H1 (cell line): ENCODE data around the gene SLC44A5. TPM values are rescaled to one million over a fixed set of nuclear protein-coding genes. Genes with fewer than 3 reads are reported as not detected.

Experiments
- CTCF ChIA-PET: fragments of 300-600 bp; sonication (Branson Sonifier 250); formaldehyde crosslinking; loops from one replicate; lab custom pipeline; 2021; ENCODE audit not compliant: partially characterized antibody; lab: Charles Lee
- POLR2A ChIA-PET: fragments of 300-600 bp; sonication (Branson Sonifier 250); formaldehyde crosslinking; loops from one replicate; lab custom pipeline; 2021; ENCODE audit warnings: inconsistent platforms; ENCODE audit not compliant: partially characterized antibody; lab: Charles Lee
- DNase-seq, 2 experiments: peaks; one replicate each; pipeline versions ENCODE4 v3.0.0 to v3.0.0-alpha.2; 2010 to 2022; ENCODE audit warnings: low spot score in 2 of 2, low read depth in 1 of 2, mixed read lengths in 1 of 2
- FAIRE-seq: peaks from 2 replicates; lab custom pipeline; 2011; peaks lifted over from hg19 to GRCh38; lab: Jason Lieb, UNC
- H2AFZ ChIP-seq: 2 replicates; pipeline ENCODE4 v1.8.1; 2012; ENCODE audit warnings: low read length, inconsistent platforms
- H2AK5ac ChIP-seq: 2 replicates; pipeline ENCODE4 v1.6.1; 2013; ENCODE audit warnings: low read depth, low read length
- H2BK120ac ChIP-seq: replicated peaks from 2 replicates; pipeline ENCODE3; 2013; ENCODE audit warnings: low read depth, low read length, inconsistent platforms
- H2BK12ac ChIP-seq: 2 replicates; pipeline ENCODE4 v1.6.1; 2013; ENCODE audit warnings: low read depth, low read length
- H2BK15ac ChIP-seq: 2 replicates; pipeline ENCODE4 v1.6.1; 2013; ENCODE audit warnings: low read length
- H2BK20ac ChIP-seq: 2 replicates; pipeline ENCODE4 v1.6.1; 2013; ENCODE audit warnings: low read length
- H2BK5ac ChIP-seq: 2 replicates; pipeline ENCODE4 v1.6.1; 2013; ENCODE audit warnings: low read depth, low read length
- H3K14ac ChIP-seq: 2 replicates; pipeline ENCODE4 v1.6.1; 2013; ENCODE audit warnings: inconsistent platforms; ENCODE audit not compliant: insufficient read length
- H3K18ac ChIP-seq: 2 replicates; pipeline ENCODE4 v1.6.1; 2013; ENCODE audit warnings: low read length; ENCODE audit errors: extremely low read depth
- H3K23ac ChIP-seq: 2 replicates; pipeline ENCODE4 v1.6.1; 2013; ENCODE audit warnings: inconsistent platforms; ENCODE audit not compliant: insufficient read length
- H3K23me2 ChIP-seq: 2 replicates; pipeline ENCODE4 v1.6.1; 2013; ENCODE audit warnings: low read depth, low read length
- H3K27ac ChIP-seq: 2 replicates; pipeline ENCODE4 v1.6.1; 2011; ENCODE audit warnings: low read depth, low read length, inconsistent platforms
- H3K27me3 ChIP-seq, 4 experiments: replicated peaks in 1 of 4; 1 replicate in 1 of 4; 2 replicates in 3 of 4; pipeline versions ENCODE4 v1.6.1 to v1.8.1; 2011 to 2013; ENCODE audit warnings: low read length in 3 of 4, mild to moderate bottlenecking in 3 of 4, inconsistent platforms in 2 of 4, mixed read lengths in 2 of 4, moderate library complexity in 1 of 4; ENCODE audit not compliant: control insufficient read depth in 3 of 4, insufficient read depth in 3 of 4; ENCODE audit errors: extremely low read depth in 1 of 4
- H3K36me3 ChIP-seq, 4 experiments: 2 replicates each; pipeline versions ENCODE4 v1.6.1 to v1.8.1; 2011 to 2013; ENCODE audit warnings: mild to moderate bottlenecking in 4 of 4, low read length in 3 of 4, moderate library complexity in 2 of 4, control low read depth in 1 of 4, inconsistent platforms in 1 of 4; ENCODE audit not compliant: insufficient read depth in 4 of 4, control insufficient read depth in 2 of 4
- H3K4ac ChIP-seq: replicated peaks from 2 replicates; pipeline ENCODE3; 2013; ENCODE audit warnings: low read length, low read depth, mixed read lengths, inconsistent platforms; ENCODE audit not compliant: insufficient read length
- H3K4me1 ChIP-seq, 4 experiments: replicated peaks in 1 of 4; 1 replicate in 1 of 4; 2 replicates in 3 of 4; pipeline versions ENCODE4 v1.6.1 to v1.8.1; 2011 to 2013; ENCODE audit warnings: low read length in 3 of 4, inconsistent platforms in 2 of 4, mixed read lengths in 1 of 4; ENCODE audit not compliant: insufficient read depth in 4 of 4, control insufficient read depth in 3 of 4
- H3K4me2 ChIP-seq, 2 experiments: 2 replicates each; pipeline versions ENCODE4 v1.6.1 to v1.8.1; 2011 to 2013; ENCODE audit warnings: low read depth in 2 of 2, low read length in 2 of 2, control low read depth in 1 of 2, inconsistent platforms in 1 of 2, mild to moderate bottlenecking in 1 of 2; ENCODE audit not compliant: insufficient read depth in 1 of 2
- H3K4me3 ChIP-seq, 4 experiments: fragments of 200-600, 300-600 bp in 1 of 4; sonication (generic), shearing (Covaris generic), sonication (Bioruptor Twin) in 1 of 4; 2 replicates each; pipeline versions ENCODE4 v1.5.1 to v1.8.1; 2011 to 2016; ENCODE audit warnings: low read length in 4 of 4, low read depth in 3 of 4, control low read depth in 2 of 4, inconsistent platforms in 2 of 4, mild to moderate bottlenecking in 2 of 4, mixed read lengths in 1 of 4, moderate library complexity in 1 of 4; ENCODE audit not compliant: insufficient read depth in 2 of 4; ENCODE audit errors: extremely low read depth in 1 of 4
- H3K56ac ChIP-seq: replicated peaks from 2 replicates; pipeline ENCODE3; 2013; ENCODE audit warnings: low read depth, mild to moderate bottlenecking, mixed read lengths, low read length, inconsistent platforms; ENCODE audit not compliant: insufficient read length
- H3K79me1 ChIP-seq: 2 replicates; pipeline ENCODE4 v1.6.1; 2013; ENCODE audit warnings: low read depth, low read length, control low read depth
- H3K79me2 ChIP-seq, 2 experiments: 2 replicates each; pipeline versions ENCODE4 v1.6.1 to v1.8.1; 2012 to 2013; ENCODE audit warnings: low read length in 2 of 2, mild to moderate bottlenecking in 2 of 2, inconsistent platforms in 1 of 2; ENCODE audit not compliant: insufficient read depth in 2 of 2, control insufficient read depth in 1 of 2
- H3K9ac ChIP-seq, 4 experiments: replicated peaks in 1 of 4; 1 replicate in 1 of 4; 2 replicates in 3 of 4; pipeline versions ENCODE4 v1.6.1 to v1.8.1; 2011 to 2013; ENCODE audit warnings: low read depth in 3 of 4, low read length in 3 of 4, control low read depth in 2 of 4, mild to moderate bottlenecking in 2 of 4, moderate library complexity in 2 of 4, inconsistent platforms in 1 of 4; ENCODE audit errors: extremely low read depth in 1 of 4
- H3K9me3 ChIP-seq, 2 experiments: 2 replicates each; pipeline versions ENCODE4 v1.6.1 to v1.8.1; 2012 to 2013; ENCODE audit warnings: mild to moderate bottlenecking in 2 of 2, moderate library complexity in 2 of 2, control low read depth in 1 of 2, inconsistent platforms in 1 of 2, low read depth in 1 of 2, low read length in 1 of 2, mixed read lengths in 1 of 2; ENCODE audit not compliant: insufficient read depth in 2 of 2
- H4K20me1 ChIP-seq, 2 experiments: replicated peaks in 1 of 2; 2 replicates each; pipeline versions ENCODE3 to v1.8.1; 2011 to 2013; ENCODE audit warnings: inconsistent platforms in 2 of 2, low read length in 2 of 2, mild to moderate bottlenecking in 1 of 2; ENCODE audit not compliant: insufficient read depth in 2 of 2, control insufficient read depth in 1 of 2
- H4K5ac ChIP-seq: 2 replicates; pipeline ENCODE4 v1.6.1; 2013; ENCODE audit warnings: low read length, low read depth, mixed read lengths, inconsistent platforms; ENCODE audit not compliant: insufficient read length
- H4K8ac ChIP-seq: 2 replicates; pipeline ENCODE4 v1.8.0; 2013; ENCODE audit warnings: mild to moderate bottlenecking, moderate library complexity, low read length, inconsistent platforms; ENCODE audit not compliant: insufficient read depth; ENCODE audit errors: extremely low read depth
- H4K91ac ChIP-seq: replicated peaks from 2 replicates; pipeline ENCODE3; 2013; ENCODE audit warnings: low read length, mixed read lengths, inconsistent platforms; ENCODE audit not compliant: insufficient read length
- CTCF ChIP-seq, 3 experiments: IDR thresholded peaks; 1 replicate in 2 of 3; 2 replicates in 1 of 3; pipeline versions ENCODE4 v1.5.1 to v1.6.1; 2011; ENCODE audit warnings: low read length in 3 of 3, mild to moderate bottlenecking in 3 of 3, inconsistent platforms in 2 of 3, low read depth in 1 of 3, moderate library complexity in 1 of 3; ENCODE audit not compliant: insufficient read depth in 1 of 3; ENCODE audit errors: control extremely low read depth in 1 of 3
- RAD21 ChIP-seq, 2 experiments: IDR thresholded peaks in 1 of 2; conservative IDR thresholded peaks in 1 of 2; 2 replicates each; pipeline ENCODE4 v1.6.1; 2011; ENCODE audit warnings: low read depth in 2 of 2, low read length in 2 of 2, improper control_type of control experiment in 1 of 2, inconsistent platforms in 1 of 2, mild to moderate bottlenecking in 1 of 2, moderate library complexity in 1 of 2
- TAF1 ChIP-seq: IDR thresholded peaks from 2 replicates; pipeline ENCODE4 v1.6.1; 2011; ENCODE audit warnings: mild to moderate bottlenecking, low read depth, low read length
- WGBS, 2 experiments: shearing (Covaris generic) in 1 of 2; methylation state at CpG; one replicate each; pipeline versions ENCODE4 v1.1.6 to v1.1.7; 2013 to 2015; ENCODE audit warnings: low lambda C conversion rate in 2 of 2, mixed read lengths in 2 of 2, inconsistent platforms in 1 of 2, low coverage in 1 of 2, missing lambda C conversion rate in 1 of 2; ENCODE audit not compliant: insufficient replicate concordance in 2 of 2, insufficient coverage in 1 of 2, insufficient read length in 1 of 2; ENCODE audit errors: extremely low coverage in 1 of 2, missing lambda C conversion rate in 1 of 2; 5-methylcytosine and 5-hydroxymethylcytosine counted together
- polyA plus RNA-seq, 7 experiments: library from polyadenylated mRNA; depleted of rRNA in 3 of 7; stranded (reverse) in 5 of 7; unstranded in 2 of 7; fragments of >200 nt in 5 of 7; fragments of 200-250 nt in 2 of 7; gene quantifications; 1 replicate in 5 of 7; 2 replicates in 1 of 7; 4 replicates in 1 of 7; pipeline versions ENCODE4 v1.2.1 to v1.2.3, GENCODE V29; 2011 to 2013; ENCODE audit warnings: missing spikeins in 2 of 7, mixed read lengths in 2 of 7
- total RNA-seq: library from RNA; stranded (reverse); fragmentation: NEBNext Ultra II Directional; extraction: Animal tissue kit (Norgen Biotek cat#: 25700); gene quantifications from 2 replicates; pipeline ENCODE4 v1.2.1, GENCODE V29; 2021

Gene SLC44A5
- total and polyA plus RNA-seq, 2 of the 8 experiments (the other 6 are each of a cell fraction or from before 2014, with no cell fraction given): 1.8 to 3.3 TPM

DNA sequence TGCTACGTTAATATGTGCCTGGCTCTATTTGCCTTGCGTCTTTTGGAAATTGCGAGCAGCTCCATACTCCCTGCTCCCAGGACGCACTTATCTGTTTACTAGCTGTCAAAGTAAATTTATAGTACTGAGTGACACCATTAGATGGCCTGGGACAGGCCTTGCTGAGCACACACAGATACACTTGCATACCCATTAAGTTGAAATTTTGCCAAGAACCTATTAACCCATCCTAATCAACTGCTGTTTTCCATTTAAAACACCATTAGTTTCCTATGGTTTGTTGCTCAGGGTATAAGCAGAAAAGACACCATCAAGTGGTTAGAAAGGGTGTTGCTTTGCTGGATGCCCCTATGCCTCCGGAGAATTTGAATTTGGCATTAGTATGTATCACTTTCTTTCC is 187.3 kb downstream of the SLC44A5 start:
- Histone ChIP-seq H3K9me3 (no peaks in the 10 kb centered on the region), H2AFZ (no peak overlapping the region), H3K18ac (no peak overlapping the region), H3K56ac (no peak overlapping the region), H3K9ac (no peak overlapping the region), H3K23me2 (no peaks in the 10 kb centered on the region), H4K20me1 (no peaks in the 10 kb centered on the region), H4K91ac (no peak overlapping the region), H3K23ac (no peak overlapping the region), H3K4me2 (no peak overlapping the region), H3K14ac (no peak overlapping the region), H3K4me3 (no peak overlapping the region), H3K79me1 (no peaks in the 10 kb centered on the region), H2BK5ac (no peak overlapping the region), H4K5ac (no peak overlapping the region), H3K36me3 (no peaks in the 10 kb centered on the region), H2AK5ac (no peak overlapping the region), H4K8ac (no peak overlapping the region), H2BK20ac (no peak overlapping the region), H3K4ac (no peak overlapping the region), H3K27me3 (no peaks in the 10 kb centered on the region), H3K4me1 (no peaks in the 10 kb centered on the region), H2BK120ac (no peak overlapping the region), H3K79me2 (no peaks in the 10 kb centered on the region), H3K27ac (no peak overlapping the region), H2BK12ac (no peak overlapping the region), H2BK15ac (no peak overlapping the region)
- POLR2A ChIA-PET: no interaction called here
- FAIRE-seq (no peak), DNase-seq (no peak)
- CTCF ChIA-PET: interaction anchor here (0.6 to 3.6 kb wide), 19 partner anchors 10 to 682 kb away, joined by 3 to 29 read pairs (median 4); no protein-coding TSS in a partner anchor
- TF ChIP-seq RAD21 (IDR thresholded peaks at IDR 0.05 in 1 of 2, conservative IDR thresholded peaks at IDR 0.05 in 1 of 2; ENCODE audit: low read depth in 2 of 2, low read length in 2 of 2): peak; percentile 59 to 61
- TF ChIP-seq CTCF (IDR thresholded peaks at IDR 0.05; ENCODE audit: control extremely low read depth in 1 of 3, insufficient read depth in 1 of 3, low read depth in 1 of 3, low read length in 3 of 3): peak in 2 of 3 experiments; percentile 37 to 57; a peak in 2 of 4 replicates
- TF ChIP-seq TAF1: no peak
- 96% methylated on average over 5 of the region's 5 CpGs; no CpG with 5 or more reads in 1 of the 2 experiments for WGBS, 2 experiments
